Measurements from ENCODE around the gene ASTN2.

ASTN2 gene

DNA sequence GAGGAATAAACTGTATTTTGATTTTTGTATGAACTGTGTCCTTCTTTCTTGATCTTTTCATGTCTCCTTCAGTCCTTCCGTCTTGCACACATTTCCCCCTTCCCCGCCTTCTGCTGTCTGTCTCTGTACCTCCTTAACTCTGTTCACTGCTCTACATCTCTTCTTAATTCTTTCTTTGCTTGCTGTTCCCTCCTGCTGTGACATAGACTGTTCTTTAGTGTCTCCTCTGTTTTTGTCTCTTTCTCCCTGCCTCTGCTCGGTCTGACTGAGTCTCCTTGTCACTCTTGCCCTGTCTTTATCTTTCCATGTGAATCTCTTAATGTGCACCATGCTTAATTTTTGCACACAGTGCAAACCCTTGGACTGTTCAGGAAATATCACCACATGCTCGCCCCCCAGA is 614.8 kb downstream of the ASTN2 start:
- Histone ChIP-seq H3K79me2 (ENCODE audit: insufficient read depth, low read length) (no peaks in the 10 kb centered on the region), H4K20me1 (ENCODE audit: insufficient read depth, low read length) (no peaks in the 10 kb centered on the region), H3K9me3 (ENCODE audit: insufficient read depth, low read length, severe bottlenecking) (no peaks in the 10 kb centered on the region), H3K27ac (ENCODE audit: low read length) (no peak overlapping the region), H3K4me1 (ENCODE audit: insufficient read depth, low read length) (no peaks in the 10 kb centered on the region), H3K27me3 (ENCODE audit: insufficient read depth, low read length, poor library complexity) (no peaks in the 10 kb centered on the region), H2AFZ (ENCODE audit: low read depth, low read length) (no peak overlapping the region), H3K36me3 (ENCODE audit: insufficient read depth, low read length) (no peaks in the 10 kb centered on the region), H3K4me3 (ENCODE audit: low read depth in 1 of 2, low read length in 2 of 2) (no peak overlapping the region), H3K4me2 (ENCODE audit: insufficient read depth, low read length) (no peak overlapping the region), H3K9ac (ENCODE audit: low read depth, low read length) (no peak overlapping the region)
- ATAC-seq (ENCODE audit: insufficient read depth, low read depth) (no peak), DNase-seq (no peak)
- no peak for TF ChIP-seq CTCF (IDR thresholded peaks at IDR 0.05; ENCODE audit: borderline replicate concordance, extremely low read depth, low read length, poor library complexity, severe bottlenecking)
- TF ChIP-seq EZH2 (IDR thresholded peaks at IDR 0.05; ENCODE audit: borderline replicate concordance, low read depth, low read length, severe bottlenecking): no peak

DNA sequence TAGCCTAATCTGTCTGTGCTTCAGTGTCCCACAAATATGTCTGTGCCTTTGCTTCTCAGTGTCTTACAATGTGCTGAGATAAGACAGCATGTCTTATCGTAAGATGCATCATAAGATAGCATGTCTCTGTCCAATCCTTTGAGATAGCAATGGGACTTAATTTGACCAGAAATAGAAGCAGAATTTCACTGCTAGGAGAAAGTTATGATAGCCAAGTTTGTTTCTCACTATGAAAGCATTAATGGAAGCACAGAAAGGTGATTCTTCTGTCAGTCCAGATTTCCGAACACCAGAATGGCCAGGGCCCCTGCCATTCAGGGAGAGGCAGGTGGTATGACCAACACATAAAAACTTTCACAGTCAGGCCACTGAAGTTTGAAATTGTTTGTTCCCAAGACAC is 616.3 kb downstream of the ASTN2 start:
- Histone ChIP-seq H3K36me3 (ENCODE audit: insufficient read depth, low read length) (no peaks in the 10 kb centered on the region), H3K79me2 (ENCODE audit: insufficient read depth, low read length) (no peaks in the 10 kb centered on the region), H3K27ac (ENCODE audit: low read length) (no peak overlapping the region), H4K20me1 (ENCODE audit: insufficient read depth, low read length) (no peaks in the 10 kb centered on the region), H2AFZ (ENCODE audit: low read depth, low read length) (no peak overlapping the region), H3K4me2 (ENCODE audit: insufficient read depth, low read length) (no peak overlapping the region), H3K4me1 (ENCODE audit: insufficient read depth, low read length) (no peaks in the 10 kb centered on the region), H3K9ac (ENCODE audit: low read depth, low read length) (no peak overlapping the region), H3K27me3 (ENCODE audit: insufficient read depth, low read length, poor library complexity) (no peaks in the 10 kb centered on the region), H3K9me3 (ENCODE audit: insufficient read depth, low read length, severe bottlenecking) (no peaks in the 10 kb centered on the region), H3K4me3 (ENCODE audit: low read depth in 1 of 2, low read length in 2 of 2) (no peak overlapping the region)
- ATAC-seq (ENCODE audit: insufficient read depth, low read depth): no peak
- no peak for DNase-seq
- TF ChIP-seq EZH2 (IDR thresholded peaks at IDR 0.05; ENCODE audit: borderline replicate concordance, low read depth, low read length, severe bottlenecking) (no peak), CTCF (IDR thresholded peaks at IDR 0.05; ENCODE audit: borderline replicate concordance, extremely low read depth, low read length, poor library complexity, severe bottlenecking) (no peak)

- no peak for ATAC-seq (ENCODE audit: insufficient read depth, low read depth)
- Histone ChIP-seq H3K4me3 (ENCODE audit: low read depth in 1 of 2, low read length in 2 of 2) (no peak overlapping the region), H3K4me1 (ENCODE audit: insufficient read depth, low read length) (no peaks in the 10 kb centered on the region), H3K9me3 (ENCODE audit: insufficient read depth, low read length, severe bottlenecking) (no peaks in the 10 kb centered on the region), H3K4me2 (ENCODE audit: insufficient read depth, low read length) (no peak overlapping the region), H3K27me3 (ENCODE audit: insufficient read depth, low read length, poor library complexity) (no peaks in the 10 kb centered on the region), H3K36me3 (ENCODE audit: insufficient read depth, low read length) (no peaks in the 10 kb centered on the region), H4K20me1 (ENCODE audit: insufficient read depth, low read length) (no peaks in the 10 kb centered on the region), H3K27ac (ENCODE audit: low read length) (no peak overlapping the region), H3K9ac (ENCODE audit: low read depth, low read length) (no peak overlapping the region), H3K79me2 (ENCODE audit: insufficient read depth, low read length) (no peaks in the 10 kb centered on the region), H2AFZ (ENCODE audit: low read depth, low read length) (no peak overlapping the region)
- DNase-seq: no peak
- no peak for TF ChIP-seq EZH2 (IDR thresholded peaks at IDR 0.05; ENCODE audit: borderline replicate concordance, low read depth, low read length, severe bottlenecking)
- TF ChIP-seq CTCF (IDR thresholded peaks at IDR 0.05; ENCODE audit: borderline replicate concordance, extremely low read depth, low read length, poor library complexity, severe bottlenecking): no peak
Measured at GRCh38 chr9:116797276-116797675, 617.6 kb downstream of the ASTN2 start.

DNA sequence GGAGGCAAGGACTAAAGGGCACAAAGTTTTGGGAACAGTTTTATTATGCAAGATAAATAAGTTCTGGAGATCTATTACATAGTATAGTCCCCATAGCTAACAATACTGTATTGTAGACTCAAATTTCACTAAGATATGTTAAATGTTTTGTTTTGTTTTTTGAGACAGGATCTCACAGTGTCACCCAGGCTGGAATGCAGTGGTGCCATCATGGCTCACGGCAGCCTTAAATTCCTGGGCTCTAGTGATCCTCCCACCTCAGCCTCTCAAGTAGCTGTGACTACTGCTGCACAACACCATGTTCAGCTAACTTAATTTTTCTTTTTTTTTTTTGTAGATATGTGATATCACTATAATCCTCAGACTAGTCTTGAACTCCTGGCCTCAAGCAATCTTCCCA is 618.2 kb downstream of the ASTN2 start:
- H3K79me2 ChIP-seq (ENCODE audit: insufficient read depth, low read length): no peaks in the 10 kb centered on the region
- H3K4me3 ChIP-seq (ENCODE audit: low read depth in 1 of 2, low read length in 2 of 2): no peak overlapping the region
- no peak for TF ChIP-seq CTCF (IDR thresholded peaks at IDR 0.05; ENCODE audit: borderline replicate concordance, extremely low read depth, low read length, poor library complexity, severe bottlenecking)
- TF ChIP-seq EZH2 (IDR thresholded peaks at IDR 0.05; ENCODE audit: borderline replicate concordance, low read depth, low read length, severe bottlenecking): no peak
- H3K4me2 ChIP-seq (ENCODE audit: insufficient read depth, low read length): no peak overlapping the region
- no peaks in the 10 kb centered on the region for H3K27me3 ChIP-seq (ENCODE audit: insufficient read depth, low read length, poor library complexity)
- H3K36me3 ChIP-seq (ENCODE audit: insufficient read depth, low read length): no peaks in the 10 kb centered on the region
- no peak overlapping the region for H3K27ac ChIP-seq (ENCODE audit: low read length)
- H3K9ac ChIP-seq (ENCODE audit: low read depth, low read length): no peak overlapping the region
- H3K4me1 ChIP-seq (ENCODE audit: insufficient read depth, low read length): no peaks in the 10 kb centered on the region
- no peaks in the 10 kb centered on the region for H4K20me1 ChIP-seq (ENCODE audit: insufficient read depth, low read length)
- H3K9me3 ChIP-seq (ENCODE audit: insufficient read depth, low read length, severe bottlenecking): no peaks in the 10 kb centered on the region
- ATAC-seq (ENCODE audit: insufficient read depth, low read depth) (no peak), DNase-seq (no peak)
- no peak overlapping the region for H2AFZ ChIP-seq (ENCODE audit: low read depth, low read length)

Data from DND-41 (cell line).